NCI-H526 (cell line): ENCODE measurements around the gene SLAMF6.
A peak's percentile ranks its signal among the peaks of the same experiment; 100 is the strongest.

Experiments used
- DNase-seq, 2 experiments: peaks; one replicate each; lab custom pipeline; 2025; lab: John Stamatoyannopoulos, UW

Gene SLAMF6

GRCh38 chr1:160467576-160467975, 55.5 kb downstream of the SLAMF6 start:
- no peak for DNase-seq

- no peak for DNase-seq
Measured at GRCh38 chr1:160466961-160467360, 56.1 kb downstream of the SLAMF6 start.

- peak; percentile 67 to 85 for DNase-seq
Measured at GRCh38 chr1:160465123-160465522, 57.9 kb downstream of the SLAMF6 start.

- no peak for DNase-seq
Measured at GRCh38 chr1:160460683-160461287, 62.3 kb downstream of the SLAMF6 start.

GRCh38 chr1:160460214-160460642, 62.8 kb downstream of the SLAMF6 start:
- DNase-seq, result no peak

- DNase-seq, result no peak
Measured at GRCh38 chr1:160459687-160460086, 63.4 kb downstream of the SLAMF6 start.

GRCh38 chr1:160459056-160459455, 64.0 kb downstream of the SLAMF6 start:
- no peak for DNase-seq

- DNase-seq, result no peak
Measured at GRCh38 chr1:160455153-160455517, 67.9 kb downstream of the SLAMF6 start.

GRCh38 chr1:160454371-160455152, 68.5 kb downstream of the SLAMF6 start:
- DNase-seq, result no peak

- no peak for DNase-seq
Measured at GRCh38 chr1:160453443-160453842, 69.6 kb downstream of the SLAMF6 start.

- no peak for DNase-seq
Measured at GRCh38 chr1:160451859-160452232, 71.2 kb downstream of the SLAMF6 start.

- peak in 1 of 2 experiments; percentile 29 for DNase-seq
Measured at GRCh38 chr1:160451119-160451858, 71.8 kb downstream of the SLAMF6 start.

- no peak for DNase-seq
Measured at GRCh38 chr1:160449494-160449893, 73.6 kb downstream of the SLAMF6 start.

- no peak for DNase-seq
Measured at GRCh38 chr1:160446945-160447600, 76.0 kb downstream of the SLAMF6 start.

- no peak for DNase-seq
Measured at GRCh38 chr1:160439718-160440117, 83.3 kb downstream of the SLAMF6 start.

- peak in 1 of 2 experiments; percentile 16 for DNase-seq
Measured at GRCh38 chr1:160438935-160439334, 84.1 kb downstream of the SLAMF6 start.

GRCh38 chr1:160438317-160438918, 84.6 kb downstream of the SLAMF6 start:
- no peak for DNase-seq

GRCh38 chr1:160437432-160438316, 85.4 kb downstream of the SLAMF6 start:
- DNase-seq, result no peak

- DNase-seq, result no peak
Measured at GRCh38 chr1:160436966-160437365, 86.1 kb downstream of the SLAMF6 start.
